Transverse colon (tissue), 4 donors: Measurements from ENCODE around the gene KCNQ1OT1. TPM values are rescaled to one million over a fixed set of nuclear protein-coding genes. Genes with fewer than 3 reads are reported as not detected.

Experiments used
- DNase-seq: peaks from one replicate; pipeline ENCODE4 v3.0.0-alpha.2; 2019
- H3K27ac ChIP-seq, 4 donors: fragments of 200-600 bp; sonication (generic); 2 replicates each; pipeline ENCODE4 v1.5.1; 2016 to 2018; ENCODE audit warnings: inconsistent platforms in 4 of 4
- H3K27me3 ChIP-seq: fragments of 200-600 bp; sonication (generic); 2 replicates; pipeline ENCODE4 v1.5.1; 2017; ENCODE audit warnings: inconsistent platforms
- H3K36me3 ChIP-seq, 4 donors: fragments of 200-600 bp; sonication (generic); 2 replicates each; pipeline ENCODE4 v1.5.1; 2017 to 2019; ENCODE audit warnings: inconsistent platforms in 4 of 4
- H3K4me1 ChIP-seq, 4 donors: fragments of 200-600 bp; sonication (generic); 2 replicates each; pipeline ENCODE4 v1.5.1; 2017 to 2020; ENCODE audit warnings: inconsistent platforms in 4 of 4
- H3K4me3 ChIP-seq, 4 donors: fragments of 200-600 bp; sonication (generic); 1 replicate in 1 of 4; 2 replicates in 3 of 4; pipeline versions ENCODE4 v1.5.1 to v1.6.1; 2017 to 2019; ENCODE audit warnings: inconsistent platforms in 4 of 4
- H3K9me3 ChIP-seq, 2 donors: fragments of 200-600 bp; sonication (generic); 2 replicates each; pipeline ENCODE4 v1.5.1; 2017 to 2019; ENCODE audit warnings: inconsistent platforms in 2 of 2
- EP300 ChIP-seq: sonication (generic); formaldehyde crosslinking; IDR thresholded peaks from one replicate; pipeline ENCODE4 v1.6.1; 2017; ENCODE audit warnings: antibody characterized with exemption, low read depth
- POLR2A ChIP-seq: fragments of 450-650 bp; IDR thresholded peaks from one replicate; pipeline ENCODE4 v1.6.1; 2016; ENCODE audit warnings: antibody characterized with exemption, mild to moderate bottlenecking, moderate library complexity
- POLR2AphosphoS5 ChIP-seq, 3 donors: sonication (generic); formaldehyde crosslinking; IDR thresholded peaks; one replicate each; pipeline ENCODE4 v1.6.1; 2016; ENCODE audit warnings: antibody characterized with exemption in 3 of 3
- WGBS, 2 donors: methylation state at CpG; one replicate each; pipeline ENCODE4 v1.1.5; 2018; ENCODE audit warnings: low coverage in 1 of 2; 5-methylcytosine and 5-hydroxymethylcytosine counted together
- in situ Hi-C, 4 donors: fragments of 200-750 bp; cut with MboI; loops; one replicate each; pipeline versions ENCODE4 v1.15.0 to v1.15.1; 2017; ENCODE audit warnings: low sequenced_read_pairs in 3 of 4, low pct_ligation_motif_present in 1 of 4, low pct_unique_long_range_greater_than_20kb in 1 of 4
- intact Hi-C: fragments of 100-400 bp; cut with DNase I; formaldehyde crosslinking; loops from one replicate; pipeline ENCODE4 v1.15.1; 2023; ENCODE audit warnings: low total_unique reads
- total RNA-seq, 4 donors: library from RNA; depleted of rRNA; stranded (reverse); fragments of >200 nt; gene quantifications; one replicate each; pipeline ENCODE4 v1.1.0, GENCODE V29; 2016
- TF ChIP-seq, protein P1 (sequence below), 5 experiments: fragments of 200-600 bp in 3 of 5; fragments of 450-650 bp in 2 of 5; sonication (generic) in 3 of 5; IDR thresholded peaks; 1 replicate in 2 of 5; 2 replicates in 3 of 5; pipeline ENCODE4 v1.5.1; 2016 to 2017; ENCODE audit warnings: antibody characterized with exemption in 5 of 5, inconsistent platforms in 3 of 5, mild to moderate bottlenecking in 2 of 5, moderate library complexity in 1 of 5

The KCNQ1OT1 gene
- total RNA-seq, 4 donors from 2014 or later, result 1.5 to 5.0 (median 1.9) TPM

DNA sequence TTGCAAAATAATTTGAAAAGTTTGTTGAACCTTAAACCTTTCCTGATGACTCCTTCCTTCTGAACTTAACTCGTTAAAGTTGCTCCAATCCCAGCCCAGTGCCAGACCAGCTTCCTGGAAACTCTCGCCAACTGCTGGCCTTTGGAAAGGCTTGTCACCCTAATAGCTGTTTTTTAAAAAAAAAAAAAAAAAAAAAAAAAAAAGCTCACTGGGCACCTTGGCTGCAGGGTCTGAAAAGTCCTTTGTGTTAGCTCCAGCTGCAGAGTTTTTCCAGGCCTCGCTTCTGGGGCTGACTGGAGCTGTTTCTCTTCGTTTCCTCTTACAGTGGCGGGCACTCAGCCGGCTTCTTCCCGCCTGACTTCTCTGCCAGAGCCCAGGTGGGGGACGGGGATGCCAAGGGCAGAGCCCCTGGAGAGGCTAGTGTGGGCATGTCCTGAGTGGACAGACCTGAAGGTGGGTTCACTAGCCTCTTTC, 25.1 kb downstream of the KCNQ1OT1 start:
- H3K27ac ChIP-seq, result peak overlapping the region in 3 of 4 donors; percentile 45 to 73 (median 66)
- H3K36me3 ChIP-seq, result no peaks in the 10 kb centered on the region
- TF ChIP-seq POLR2AphosphoS5 (IDR thresholded peaks at IDR 0.05), result no peak
- no peak for TF ChIP-seq POLR2A
- TF ChIP-seq, protein P1, sequence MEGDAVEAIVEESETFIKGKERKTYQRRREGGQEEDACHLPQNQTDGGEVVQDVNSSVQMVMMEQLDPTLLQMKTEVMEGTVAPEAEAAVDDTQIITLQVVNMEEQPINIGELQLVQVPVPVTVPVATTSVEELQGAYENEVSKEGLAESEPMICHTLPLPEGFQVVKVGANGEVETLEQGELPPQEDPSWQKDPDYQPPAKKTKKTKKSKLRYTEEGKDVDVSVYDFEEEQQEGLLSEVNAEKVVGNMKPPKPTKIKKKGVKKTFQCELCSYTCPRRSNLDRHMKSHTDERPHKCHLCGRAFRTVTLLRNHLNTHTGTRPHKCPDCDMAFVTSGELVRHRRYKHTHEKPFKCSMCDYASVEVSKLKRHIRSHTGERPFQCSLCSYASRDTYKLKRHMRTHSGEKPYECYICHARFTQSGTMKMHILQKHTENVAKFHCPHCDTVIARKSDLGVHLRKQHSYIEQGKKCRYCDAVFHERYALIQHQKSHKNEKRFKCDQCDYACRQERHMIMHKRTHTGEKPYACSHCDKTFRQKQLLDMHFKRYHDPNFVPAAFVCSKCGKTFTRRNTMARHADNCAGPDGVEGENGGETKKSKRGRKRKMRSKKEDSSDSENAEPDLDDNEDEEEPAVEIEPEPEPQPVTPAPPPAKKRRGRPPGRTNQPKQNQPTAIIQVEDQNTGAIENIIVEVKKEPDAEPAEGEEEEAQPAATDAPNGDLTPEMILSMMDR (IDR thresholded peaks at IDR 0.05), result no peak
- TF ChIP-seq EP300, result no peak
- intact Hi-C loops, result no loop called here
- DNase-seq, result no peak
- H3K9me3 ChIP-seq, result no peaks in the 10 kb centered on the region
- in situ Hi-C loops, result no loop called here
- H3K27me3 ChIP-seq, result no peaks in the 10 kb centered on the region
- 70 to 79% methylated on average over 5 to 8 of the region's 8 CpGs for WGBS, 2 donors
- H3K4me3 ChIP-seq, result no peak overlapping the region
- peaks cover 0 to 12% (median 4%) of the 10 kb centered on the region in 4 donors for H3K4me1 ChIP-seq

DNA sequence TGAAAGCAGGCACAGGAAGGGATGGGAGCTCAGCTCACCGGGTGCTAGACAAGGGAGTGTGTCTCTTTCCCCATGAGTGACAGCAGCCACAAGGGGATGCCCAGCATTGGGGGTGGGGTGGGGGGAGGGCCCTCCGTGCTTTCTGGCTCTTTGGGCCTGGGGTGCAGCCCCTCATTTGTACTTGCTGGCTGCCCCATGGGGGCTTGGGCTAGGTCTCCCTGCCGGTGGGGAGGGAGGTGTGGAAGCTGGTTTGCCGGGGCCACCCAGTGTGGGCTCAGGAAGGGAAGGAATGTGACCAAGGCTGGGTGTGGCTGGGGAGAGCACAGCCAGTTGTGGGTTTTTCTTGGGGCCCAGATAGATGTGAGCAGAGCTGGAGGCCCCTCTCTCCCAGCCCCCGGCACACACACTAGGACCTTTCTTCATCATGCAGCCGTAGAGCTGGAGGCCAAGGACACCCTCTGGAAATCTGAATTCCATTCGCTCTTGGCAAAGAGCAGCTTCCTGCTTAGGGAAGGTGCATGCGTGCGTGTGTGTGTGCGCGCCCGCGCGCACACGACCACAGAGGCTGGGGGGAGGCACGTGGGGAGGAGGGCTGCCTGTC, 25.8 kb downstream of the KCNQ1OT1 start:
- DNase-seq, result no peak
- 89% methylated on average over 15 of the region's 16 CpGs; no CpG with 5 or more reads in 1 of the 2 donors for WGBS, 2 donors
- H3K36me3 ChIP-seq, result no peaks in the 10 kb centered on the region
- intact Hi-C loops, result no loop called here
- in situ Hi-C loops, result no loop called here
- peak overlapping the region in 2 of 4 donors; percentile 66 to 73 for H3K27ac ChIP-seq
- no peak overlapping the region for H3K4me3 ChIP-seq
- no peaks in the 10 kb centered on the region for H3K27me3 ChIP-seq
- H3K9me3 ChIP-seq, result no peaks in the 10 kb centered on the region
- peaks cover 0 to 12% (median 4%) of the 10 kb centered on the region in 4 donors for H3K4me1 ChIP-seq
- TF ChIP-seq POLR2A (no peak), EP300 (no peak)
- TF ChIP-seq, protein P1 (IDR thresholded peaks at IDR 0.05), result no peak

DNA sequence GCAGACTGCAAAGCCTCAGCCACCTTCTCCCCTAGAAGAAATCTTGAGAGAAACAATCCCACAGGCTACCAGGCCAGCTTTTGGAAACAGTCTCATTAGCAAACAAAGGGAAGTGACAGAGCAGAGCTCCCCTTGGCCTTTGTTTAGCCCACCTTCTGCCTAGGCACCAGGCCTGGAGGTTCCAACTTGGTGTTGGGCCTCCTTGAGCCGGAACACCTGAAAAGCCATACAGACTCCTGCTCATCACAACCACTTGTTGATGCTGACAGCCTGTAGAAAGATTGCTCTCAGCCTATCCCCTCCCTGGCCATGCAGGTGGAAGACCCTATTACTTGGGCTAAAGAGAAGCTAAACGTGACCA, 26.6 kb downstream of the KCNQ1OT1 start:
- H3K4me3 ChIP-seq, result no peak overlapping the region
- TF ChIP-seq POLR2A (no peak), POLR2AphosphoS5 (IDR thresholded peaks at IDR 0.05) (no peak), EP300 (no peak)
- TF ChIP-seq, protein P1 (IDR thresholded peaks at IDR 0.05), result no peak
- intact Hi-C loops, result no loop called here
- peaks cover 0 to 12% (median 4%) of the 10 kb centered on the region in 4 donors for H3K4me1 ChIP-seq
- H3K36me3 ChIP-seq, result no peaks in the 10 kb centered on the region
- DNase-seq, result no peak
- H3K9me3 ChIP-seq, result no peaks in the 10 kb centered on the region
- no peaks in the 10 kb centered on the region for H3K27me3 ChIP-seq
- H3K27ac ChIP-seq, result no peak overlapping the region
- in situ Hi-C loops, result no loop called here
- WGBS, 2 donors, result 94% methylated on average over 2 of the region's 2 CpGs; no CpG with 5 or more reads in 1 of the 2 donors

DNA sequence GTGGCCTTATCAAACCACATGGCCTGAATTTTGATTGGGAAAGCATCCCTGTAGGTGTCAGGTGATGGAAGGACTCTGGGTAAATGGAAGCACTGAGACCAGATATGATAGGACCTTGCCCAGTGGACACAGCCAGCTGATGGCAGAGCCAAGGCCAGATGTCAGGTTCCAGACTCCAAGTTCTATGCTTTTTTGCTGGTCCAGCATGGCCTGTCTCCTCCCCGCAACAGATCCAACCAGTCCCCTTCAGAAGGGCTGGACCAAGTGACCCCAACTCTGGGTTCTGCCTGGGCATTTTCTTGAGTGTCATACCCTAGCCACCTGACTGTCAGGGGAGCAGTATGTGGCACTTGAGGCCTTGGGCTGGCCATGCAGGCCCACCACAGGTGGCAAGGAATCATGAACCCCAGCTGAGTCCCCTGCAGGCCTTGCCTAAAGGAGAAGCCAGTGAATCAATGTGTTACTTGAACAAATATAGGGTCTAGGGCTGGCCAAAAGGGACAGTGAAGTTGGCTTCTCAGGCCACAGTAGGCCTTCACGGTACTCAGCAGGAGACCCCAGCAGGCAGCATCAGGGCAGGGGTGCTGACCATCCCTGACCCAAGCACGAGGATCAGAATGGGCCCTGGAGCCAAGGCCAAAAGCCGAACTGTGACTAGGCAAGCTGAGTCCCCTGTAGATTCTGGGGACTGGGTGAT, 27.1 kb downstream of the KCNQ1OT1 start:
- in situ Hi-C loops, result no loop called here
- Histone ChIP-seq H3K9me3 (no peaks in the 10 kb centered on the region), H3K36me3 (no peaks in the 10 kb centered on the region), H3K4me1 (peaks cover 0 to 12% (median 4%) of the 10 kb centered on the region in 4 donors), H3K4me3 (no peak overlapping the region), H3K27me3 (no peaks in the 10 kb centered on the region), H3K27ac (no peak overlapping the region)
- DNase-seq, result no peak
- TF ChIP-seq POLR2A, result no peak
- TF ChIP-seq EP300, result no peak
- no peak for TF ChIP-seq POLR2AphosphoS5 (IDR thresholded peaks at IDR 0.05)
- TF ChIP-seq, protein P1 (IDR thresholded peaks at IDR 0.05), result no peak
- WGBS, 2 donors, result 89% methylated on average over 4 of the region's 4 CpGs; no CpG with 5 or more reads in 1 of the 2 donors
- intact Hi-C loops, result no loop called here
